GM12875 (cell line): ENCODE measurements around the gene COL4A3.

Experiments
- H3K4me3 ChIP-seq: one replicate; pipeline ENCODE4 v1.5.1; 2011; ENCODE audit warnings: low read depth, low read length, control low read depth
- TF ChIP-seq, protein P1 (sequence below): IDR thresholded peaks from 2 replicates; pipeline ENCODE4 v1.5.1; 2011; ENCODE audit warnings: low read depth, mild to moderate bottlenecking, control low read depth, inconsistent platforms, low read length, moderate library complexity, borderline replicate concordance; ENCODE audit not compliant: insufficient read depth

Gene COL4A3

DNA sequence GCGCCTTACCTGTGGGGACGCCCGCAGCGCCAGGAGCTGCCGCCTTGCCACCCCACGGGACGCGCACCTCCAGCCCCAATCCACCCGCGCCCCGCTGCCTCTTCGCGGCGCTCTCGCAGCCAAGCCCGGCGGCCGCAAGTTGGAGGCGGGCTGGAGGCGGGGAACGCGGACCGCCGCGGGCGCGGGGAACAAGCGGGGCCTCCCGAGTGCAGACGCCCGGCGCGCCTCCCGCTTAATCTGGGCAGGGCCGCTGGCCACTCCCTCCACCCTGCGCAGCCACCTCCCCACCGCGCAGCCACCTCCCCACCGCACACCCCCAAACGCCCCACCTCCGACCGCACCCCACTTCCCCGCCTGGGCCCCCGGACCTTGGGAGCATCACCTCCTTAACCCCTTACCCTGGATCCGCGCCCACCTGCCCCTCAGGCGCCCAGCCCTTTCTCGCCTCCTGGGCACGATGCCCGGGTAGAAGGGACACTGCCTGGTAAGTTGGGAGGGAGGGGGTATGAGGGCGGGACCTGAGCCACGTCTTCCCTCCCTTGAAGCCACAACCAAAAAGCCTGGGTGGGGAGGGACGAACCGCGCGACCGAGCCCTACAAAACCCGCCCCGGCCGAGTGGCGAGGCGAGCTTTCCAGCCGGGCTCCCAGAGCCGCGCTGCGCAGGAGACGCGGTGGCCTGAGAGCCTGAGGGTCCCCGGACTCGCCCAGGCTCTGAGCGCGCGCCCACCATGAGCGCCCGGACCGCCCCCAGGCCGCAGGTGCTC, at the start of gene COL4A3, which contains the start of gene COL4A4:
Gene COL4A3 (plus strand): TSS at position 627 of the 765 bp plus-strand sequence. CDS start 103 bp downstream, at position 730.
Gene COL4A4 (minus strand): TSS at position 208 of the 765 bp plus-strand sequence. CDS start 16,722 bp downstream, outside the sequence.
- TF ChIP-seq, protein P1, sequence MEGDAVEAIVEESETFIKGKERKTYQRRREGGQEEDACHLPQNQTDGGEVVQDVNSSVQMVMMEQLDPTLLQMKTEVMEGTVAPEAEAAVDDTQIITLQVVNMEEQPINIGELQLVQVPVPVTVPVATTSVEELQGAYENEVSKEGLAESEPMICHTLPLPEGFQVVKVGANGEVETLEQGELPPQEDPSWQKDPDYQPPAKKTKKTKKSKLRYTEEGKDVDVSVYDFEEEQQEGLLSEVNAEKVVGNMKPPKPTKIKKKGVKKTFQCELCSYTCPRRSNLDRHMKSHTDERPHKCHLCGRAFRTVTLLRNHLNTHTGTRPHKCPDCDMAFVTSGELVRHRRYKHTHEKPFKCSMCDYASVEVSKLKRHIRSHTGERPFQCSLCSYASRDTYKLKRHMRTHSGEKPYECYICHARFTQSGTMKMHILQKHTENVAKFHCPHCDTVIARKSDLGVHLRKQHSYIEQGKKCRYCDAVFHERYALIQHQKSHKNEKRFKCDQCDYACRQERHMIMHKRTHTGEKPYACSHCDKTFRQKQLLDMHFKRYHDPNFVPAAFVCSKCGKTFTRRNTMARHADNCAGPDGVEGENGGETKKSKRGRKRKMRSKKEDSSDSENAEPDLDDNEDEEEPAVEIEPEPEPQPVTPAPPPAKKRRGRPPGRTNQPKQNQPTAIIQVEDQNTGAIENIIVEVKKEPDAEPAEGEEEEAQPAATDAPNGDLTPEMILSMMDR: no peak
- peak within 1 kb of the TSS; percentile 80 for H3K4me3 ChIP-seq

- no peak overlapping the region for H3K4me3 ChIP-seq
- TF ChIP-seq, protein P1: no peak
Observed at GRCh38 chr2:227115761-227116160, 48.7 kb upstream of the COL4A3 start.

GRCh38 chr2:227117027-227117426, 47.4 kb upstream of the COL4A3 start:
- TF ChIP-seq, protein P1: no peak
- H3K4me3 ChIP-seq: no peak overlapping the region

GRCh38 chr2:227117852-227118251, 46.6 kb upstream of the COL4A3 start:
- TF ChIP-seq, protein P1: no peak

DNA sequence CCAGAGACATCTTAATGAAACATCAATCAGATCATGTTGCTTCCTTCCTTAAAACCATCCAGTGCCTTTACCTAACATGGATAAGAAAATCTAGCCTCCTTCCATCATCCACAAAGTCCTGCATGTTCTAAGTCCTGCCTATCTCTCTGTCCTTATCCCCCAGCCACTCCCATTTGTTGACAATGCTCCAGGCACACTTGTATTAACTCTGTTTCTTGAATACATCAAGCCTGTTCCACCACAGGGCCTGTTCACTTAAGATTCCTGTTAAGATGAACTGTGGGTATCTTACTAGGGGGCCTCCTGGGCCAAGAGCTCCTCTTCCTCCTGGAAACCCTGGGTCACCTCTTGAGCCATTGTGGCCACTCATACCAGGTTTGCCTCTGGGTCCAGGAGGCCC, 46.1 kb upstream of the COL4A3 start:
- no peak overlapping the region for H3K4me3 ChIP-seq
- TF ChIP-seq, protein P1: no peak

More at GRCh38 chr2:227117852-227118251, 46.6 kb upstream of the COL4A3 start:
- no peak overlapping the region for H3K4me3 ChIP-seq

- H3K4me3 ChIP-seq: no peak overlapping the region
- TF ChIP-seq, protein P1: no peak
Observed at GRCh38 chr2:227123697-227124096, 40.7 kb upstream of the COL4A3 start.

GRCh38 chr2:227124811-227125210, 39.6 kb upstream of the COL4A3 start:
- H3K4me3 ChIP-seq: no peak overlapping the region
- TF ChIP-seq, protein P1: no peak
